SK-N-SH (cell line): ENCODE data around the gene C9orf78.

Experiments used
- CTCF ChIP-seq: fragments of 200-600 bp; sonication (generic); IDR thresholded peaks from 2 replicates; pipeline ENCODE4 v1.6.1; 2017; ENCODE audit warnings: antibody characterized with exemption, mild to moderate bottlenecking, moderate library complexity
- MXI1 ChIP-seq: IDR thresholded peaks from 2 replicates; pipeline ENCODE4 v1.6.1; 2012; ENCODE audit warnings: mild to moderate bottlenecking, low read depth, low read length, improper control_type of control experiment
- TAF1 ChIP-seq: IDR thresholded peaks from 2 replicates; pipeline ENCODE4 v1.6.1; 2012; ENCODE audit warnings: low read depth, mild to moderate bottlenecking, low read length, moderate library complexity, borderline replicate concordance

- TF ChIP-seq CTCF (no peak), TAF1 (no peak), MXI1 (no peak)
These were observed 43.2 kb upstream of the C9orf78 start for GRCh38 chr9:129878291-129878690.
